H1 (cell line): Measurements from ENCODE around the gene RETREG3.

Experiments
- EZH2 ChIP-seq: fragments of 200-600 bp; sonication (generic); IDR thresholded peaks from 2 replicates; pipeline ENCODE4 v1.7.1; 2012; ENCODE audit warnings: low read depth, mild to moderate bottlenecking, moderate library complexity, low read length, inconsistent platforms; ENCODE audit not compliant: severe bottlenecking
- POLR2A ChIP-seq, 2 experiments: IDR thresholded peaks; 1 replicate in 1 of 2; 2 replicates in 1 of 2; pipeline ENCODE4 v1.6.1; 2011; ENCODE audit warnings: low read depth in 2 of 2, low read length in 2 of 2, mild to moderate bottlenecking in 2 of 2; ENCODE audit errors: control extremely low read depth in 1 of 2
- SUZ12 ChIP-seq: fragments of 200-600 bp; sonication (generic); IDR thresholded peaks from 2 replicates; pipeline ENCODE4 v1.6.1; 2012; ENCODE audit warnings: mild to moderate bottlenecking, inconsistent platforms, low read length, moderate library complexity, mixed read lengths
- TBP ChIP-seq: IDR thresholded peaks from 2 replicates; pipeline ENCODE4 v1.6.1; 2011; ENCODE audit warnings: low read depth, low read length, improper control_type of control experiment
- ZNF274 ChIP-seq: IDR thresholded peaks from 2 replicates; pipeline ENCODE4 v1.7.0; 2012; ENCODE audit warnings: low read length, borderline replicate concordance; ENCODE audit errors: extremely low read depth
- TF ChIP-seq, protein P1 (sequence below), 3 experiments: IDR thresholded peaks; 1 replicate in 2 of 3; 2 replicates in 1 of 3; pipeline versions ENCODE4 v1.5.1 to v1.6.1; 2011; ENCODE audit warnings: low read length in 3 of 3, mild to moderate bottlenecking in 3 of 3, inconsistent platforms in 2 of 3, low read depth in 1 of 3, moderate library complexity in 1 of 3; ENCODE audit not compliant: insufficient read depth in 1 of 3; ENCODE audit errors: control extremely low read depth in 1 of 3
- TF ChIP-seq, protein P2 (sequence below): IDR thresholded peaks from 2 replicates; pipeline ENCODE4 v1.6.1; 2012; ENCODE audit warnings: inconsistent platforms

DNA sequence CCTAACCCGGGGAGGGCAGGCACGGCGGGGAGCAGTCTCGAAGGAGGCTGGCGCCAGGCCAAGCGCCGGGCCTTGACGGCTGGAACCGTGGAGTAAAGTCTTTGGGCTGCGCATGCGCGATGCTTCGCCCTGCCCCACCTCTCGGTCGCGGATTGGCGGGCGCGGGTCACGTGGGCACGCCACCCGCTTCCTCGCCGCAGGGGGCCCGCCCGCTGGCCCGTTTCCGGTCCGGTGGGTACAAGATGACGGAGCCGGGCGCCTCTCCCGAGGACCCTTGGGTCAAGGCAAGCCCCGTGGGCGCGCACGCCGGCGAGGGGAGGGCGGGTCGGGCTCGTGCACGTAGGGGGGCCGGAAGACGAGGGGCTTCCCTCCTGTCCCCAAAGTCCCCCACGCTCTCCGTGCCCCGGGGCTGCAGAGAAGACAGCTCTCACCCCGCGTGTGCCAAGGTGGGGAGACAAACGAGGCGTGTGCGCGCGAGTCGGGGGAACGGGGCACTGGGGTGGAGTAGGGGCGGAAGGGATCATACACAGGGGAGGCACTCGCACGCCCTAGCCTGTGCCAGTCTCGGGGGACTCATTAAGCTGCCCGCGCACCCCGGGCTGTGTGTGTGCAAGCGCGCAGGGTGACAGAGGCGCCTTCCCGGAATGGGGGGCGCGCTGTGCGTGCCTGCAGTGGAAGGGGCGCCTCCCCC, 42.1 kb downstream of the RETREG3 start, which contains the start of gene MLX:
- TF ChIP-seq, protein P1, sequence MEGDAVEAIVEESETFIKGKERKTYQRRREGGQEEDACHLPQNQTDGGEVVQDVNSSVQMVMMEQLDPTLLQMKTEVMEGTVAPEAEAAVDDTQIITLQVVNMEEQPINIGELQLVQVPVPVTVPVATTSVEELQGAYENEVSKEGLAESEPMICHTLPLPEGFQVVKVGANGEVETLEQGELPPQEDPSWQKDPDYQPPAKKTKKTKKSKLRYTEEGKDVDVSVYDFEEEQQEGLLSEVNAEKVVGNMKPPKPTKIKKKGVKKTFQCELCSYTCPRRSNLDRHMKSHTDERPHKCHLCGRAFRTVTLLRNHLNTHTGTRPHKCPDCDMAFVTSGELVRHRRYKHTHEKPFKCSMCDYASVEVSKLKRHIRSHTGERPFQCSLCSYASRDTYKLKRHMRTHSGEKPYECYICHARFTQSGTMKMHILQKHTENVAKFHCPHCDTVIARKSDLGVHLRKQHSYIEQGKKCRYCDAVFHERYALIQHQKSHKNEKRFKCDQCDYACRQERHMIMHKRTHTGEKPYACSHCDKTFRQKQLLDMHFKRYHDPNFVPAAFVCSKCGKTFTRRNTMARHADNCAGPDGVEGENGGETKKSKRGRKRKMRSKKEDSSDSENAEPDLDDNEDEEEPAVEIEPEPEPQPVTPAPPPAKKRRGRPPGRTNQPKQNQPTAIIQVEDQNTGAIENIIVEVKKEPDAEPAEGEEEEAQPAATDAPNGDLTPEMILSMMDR (IDR thresholded peaks at IDR 0.05; ENCODE audit: control extremely low read depth in 1 of 3, insufficient read depth in 1 of 3, low read depth in 1 of 3, low read length in 3 of 3): no peak
- TF ChIP-seq EZH2: no peak
- TF ChIP-seq POLR2A (IDR thresholded peaks at IDR 0.05; ENCODE audit: control extremely low read depth in 1 of 2, low read depth in 2 of 2, low read length in 2 of 2): peak in 1 of 2 experiments; percentile 11; a peak in 1 of 3 replicates
- TF ChIP-seq, protein P2, sequence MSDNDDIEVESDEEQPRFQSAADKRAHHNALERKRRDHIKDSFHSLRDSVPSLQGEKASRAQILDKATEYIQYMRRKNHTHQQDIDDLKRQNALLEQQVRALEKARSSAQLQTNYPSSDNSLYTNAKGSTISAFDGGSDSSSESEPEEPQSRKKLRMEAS: peak; percentile 70
- TF ChIP-seq SUZ12: no peak
- TF ChIP-seq ZNF274: no peak
- no peak; the same call in 1 of the 2 replicates for TF ChIP-seq TBP
